ENCODE measurements around the gene PKNOX2. TPM values are rescaled to one million over a fixed set of nuclear protein-coding genes. Genes with fewer than 3 reads are reported as not detected.

The PKNOX2 gene
- total and polyA plus RNA-seq, 4 donors = 0.14 to 0.29 (median 0.24) TPM

- no peak overlapping the region for H3K9ac ChIP-seq (ENCODE audit: low read depth in 1 of 2, low read length in 2 of 2)
- no peak for DNase-seq (ENCODE audit: low spot score)
- no peak overlapping the region for H3K27ac ChIP-seq (ENCODE audit: low read depth in 1 of 2, low read length in 2 of 2)
- no peaks in the 10 kb centered on the region for H3K36me3 ChIP-seq (ENCODE audit: control insufficient read depth in 4 of 4, insufficient read depth in 3 of 4, low read depth in 1 of 4, low read length in 3 of 4)
- TF ChIP-seq JUND (IDR thresholded peaks at IDR 0.05) = no peak
- TF ChIP-seq ATF3 (IDR thresholded peaks at IDR 0.05) = no peak
- TF ChIP-seq RXRA (IDR thresholded peaks at IDR 0.05) = no peak
- no peak for TF ChIP-seq HNF4A (conservative IDR thresholded peaks at IDR 0.05)
- TF ChIP-seq GABPA (IDR thresholded peaks at IDR 0.05 in 1 of 2, conservative IDR thresholded peaks at IDR 0.05 in 1 of 2) = no peak
- TF ChIP-seq REST (IDR thresholded peaks at IDR 0.05) = no peak
- TF ChIP-seq EGR1 (IDR thresholded peaks at IDR 0.05; ENCODE audit: low read depth in 2 of 2) = no peak
- peaks cover 0 to 2% (median 1%) of the 10 kb centered on the region in 4 donors for H3K27me3 ChIP-seq (ENCODE audit: control insufficient read depth in 4 of 4, insufficient read depth in 4 of 4, low read length in 3 of 4)
- 83% methylated on average over 6 of the region's 6 CpGs for WGBS
- no peak overlapping the region for H3K4me3 ChIP-seq (ENCODE audit: low read depth in 1 of 3, low read length in 3 of 3)
- H3K4me1 ChIP-seq (ENCODE audit: control insufficient read depth in 4 of 4, insufficient read depth in 4 of 4, low read length in 3 of 4) = peaks cover 0 to 4% (median 0%) of the 10 kb centered on the region in 4 donors
- no peaks in the 10 kb centered on the region for H3K9me3 ChIP-seq (ENCODE audit: control insufficient read depth in 4 of 4, low read length in 3 of 4)
Measured at GRCh38 chr11:125351868-125352250, 187.3 kb downstream of the PKNOX2 start.

GRCh38 chr11:125356797-125357196 is 192.2 kb downstream of the PKNOX2 start:
- H3K4me1 ChIP-seq (ENCODE audit: control insufficient read depth in 4 of 4, insufficient read depth in 4 of 4, low read length in 3 of 4) = no peaks in the 10 kb centered on the region
- H3K36me3 ChIP-seq (ENCODE audit: control insufficient read depth in 4 of 4, insufficient read depth in 3 of 4, low read depth in 1 of 4, low read length in 3 of 4) = no peaks in the 10 kb centered on the region
- no peak for DNase-seq (ENCODE audit: low spot score)
- TF ChIP-seq RAD21 (IDR thresholded peaks at IDR 0.05) (no peak), FOXA2 (IDR thresholded peaks at IDR 0.05) (no peak), JUND (IDR thresholded peaks at IDR 0.05) (no peak), NR2F2 (IDR thresholded peaks at IDR 0.05) (no peak), HNF4G (IDR thresholded peaks at IDR 0.05) (no peak), REST (IDR thresholded peaks at IDR 0.05) (no peak), EGR1 (IDR thresholded peaks at IDR 0.05; ENCODE audit: low read depth in 2 of 2) (no peak)
- 72% methylated on average over 2 of the region's 2 CpGs for WGBS
- H3K4me3 ChIP-seq (ENCODE audit: low read depth in 1 of 3, low read length in 3 of 3) = no peak overlapping the region
- H3K9ac ChIP-seq (ENCODE audit: low read depth in 1 of 2, low read length in 2 of 2) = no peak overlapping the region
- no peaks in the 10 kb centered on the region for H3K9me3 ChIP-seq (ENCODE audit: control insufficient read depth in 4 of 4, low read length in 3 of 4)
- H3K27ac ChIP-seq (ENCODE audit: low read depth in 1 of 2, low read length in 2 of 2) = no peak overlapping the region
- H3K27me3 ChIP-seq (ENCODE audit: control insufficient read depth in 4 of 4, insufficient read depth in 4 of 4, low read length in 3 of 4) = peaks cover 0 to 3% (median 0%) of the 10 kb centered on the region in 4 donors
